ENCODE measurements around the gene CRYGS.

DNA sequence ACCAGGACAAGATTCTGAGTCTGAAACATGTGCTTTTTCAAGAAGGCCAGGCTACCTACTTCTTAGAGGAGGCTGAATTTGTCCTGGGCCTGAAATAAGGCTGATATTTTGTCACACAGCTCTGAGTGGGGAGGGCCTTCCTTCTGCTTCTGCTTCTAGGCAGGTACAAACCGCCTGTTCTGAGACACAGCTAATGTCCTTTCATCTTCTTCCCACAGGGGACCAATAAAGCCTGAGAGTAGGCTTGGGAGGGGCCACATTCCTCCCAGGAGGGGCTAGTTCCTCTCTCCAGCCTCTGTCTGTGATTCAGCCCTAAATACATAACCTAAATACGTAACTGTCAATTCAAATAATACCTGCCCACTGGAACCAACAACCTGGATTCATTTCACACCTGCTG lies 34.8 kb downstream of the CRYGS start:
- TF ChIP-seq POLR2A (IDR thresholded peaks at IDR 0.05; ENCODE audit: low read depth, low read length): no peak
- TF ChIP-seq POLR2AphosphoS5 (IDR thresholded peaks at IDR 0.05; ENCODE audit: low read depth, low read length): no peak
- TF ChIP-seq TAF1 (IDR thresholded peaks at IDR 0.05; ENCODE audit: low read depth, low read length): no peak

Data from GM12891 (cell line).